NCI-H2227 treated with DMSO at 0.1 percent for 48 hours (cell line): ENCODE data around the gene AKAP1.

Source experiments
- DNase-seq: peaks from one replicate; lab custom pipeline; 2025; lab: John Stamatoyannopoulos, UW

The AKAP1 gene

DNA sequence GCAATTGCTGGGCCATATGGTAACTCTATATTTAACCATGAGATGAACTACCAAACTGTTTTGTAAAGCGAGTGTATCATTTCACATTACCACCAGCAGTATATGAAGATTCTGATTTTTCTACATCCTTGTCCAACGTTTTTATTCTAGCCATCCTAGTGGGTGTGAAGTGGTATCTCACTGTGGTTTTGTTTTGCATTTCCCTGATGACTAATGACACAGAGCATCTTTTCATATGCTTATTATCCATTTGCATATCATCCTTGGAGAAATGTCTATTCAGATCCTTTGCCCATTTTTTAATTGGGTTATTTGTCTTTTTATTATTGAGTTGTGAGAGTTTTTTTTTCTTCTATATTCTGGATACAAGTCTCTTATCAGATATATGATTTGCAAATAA, 83.6 kb downstream of the AKAP1 start:
- no peak for DNase-seq

DNA sequence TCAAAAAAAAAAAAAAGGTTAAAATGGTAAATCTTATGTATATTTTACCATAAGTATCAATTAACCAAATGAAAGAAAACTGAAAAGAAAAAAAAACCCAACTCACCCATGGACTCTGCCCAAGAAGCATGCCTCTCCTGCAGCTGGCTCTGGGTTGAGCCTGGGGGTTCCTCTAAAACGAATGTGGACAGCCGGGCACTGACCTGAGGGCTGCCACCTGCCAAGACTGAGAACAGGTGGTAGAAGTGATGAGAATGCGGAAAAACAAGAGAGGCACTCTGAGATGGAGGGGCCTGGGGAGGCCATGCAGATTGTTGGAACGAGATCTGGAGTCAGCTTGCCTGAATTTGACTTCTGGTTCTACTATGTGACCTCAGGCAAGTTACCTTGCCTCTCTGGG, 85.8 kb downstream of the AKAP1 start:
- no peak for DNase-seq
